GM11168 (cell line): Measurements from ENCODE around the gene GPR157.
"Not testable (repeated sequence)": the region's sequence is repeated elsewhere in the genome, so short reads cannot be mapped to it uniquely, and the experiment has no call there.

Experiments used
- in situ Hi-C: fragments of 300-500 bp; cut with MboI; formaldehyde crosslinking; loops from one replicate; pipeline ENCODE4 v1.12.0; 2022; ENCODE audit warnings: low sequenced_read_pairs; ENCODE audit not compliant: unreplicated experiment

GPR157 gene

GRCh38 chr1:9128520-9129265 lies at the start of gene GPR157:
TSS of gene GPR157 (minus strand) at chr1:9129102. CDS start at chr1:9129027, 75 bp downstream.
- in situ Hi-C loops = no loop called here

- in situ Hi-C loops = no loop called here
Observed at GRCh38 chr1:9174762-9175161, 45.9 kb upstream of the GPR157 start.

GRCh38 chr1:9174243-9174642 lies 45.3 kb upstream of the GPR157 start:
- in situ Hi-C loops = no loop called here

- in situ Hi-C loops = no loop called here
Observed at GRCh38 chr1:9169601-9170137, 40.8 kb upstream of the GPR157 start.

GRCh38 chr1:9167638-9168037 lies 38.7 kb upstream of the GPR157 start:
- in situ Hi-C loops = no loop called here

GRCh38 chr1:9166289-9167235 lies 37.7 kb upstream of the GPR157 start:
- in situ Hi-C loops = no loop called here

GRCh38 chr1:9165396-9165795 lies 36.5 kb upstream of the GPR157 start:
- in situ Hi-C loops = no loop called here

GRCh38 chr1:9164919-9165318 lies 36.0 kb upstream of the GPR157 start:
- in situ Hi-C loops = no loop called here

GRCh38 chr1:9164532-9164900 lies 35.6 kb upstream of the GPR157 start:
- in situ Hi-C loops = no loop called here

GRCh38 chr1:9161963-9162362 lies 33.1 kb upstream of the GPR157 start:
- in situ Hi-C loops = no loop called here

GRCh38 chr1:9161342-9161741 lies 32.4 kb upstream of the GPR157 start:
- in situ Hi-C loops = no loop called here

- in situ Hi-C loops = no loop called here
Observed at GRCh38 chr1:9160079-9160717, 31.3 kb upstream of the GPR157 start.

GRCh38 chr1:9155879-9156278 lies 27.0 kb upstream of the GPR157 start:
- in situ Hi-C loops = no loop called here

- in situ Hi-C loops = not testable (repeated sequence)
Observed at GRCh38 chr1:9155405-9155804, 26.5 kb upstream of the GPR157 start.

- in situ Hi-C loops = no loop called here
Observed at GRCh38 chr1:9153152-9153551, 24.2 kb upstream of the GPR157 start.

GRCh38 chr1:9152535-9152934 lies 23.6 kb upstream of the GPR157 start:
- in situ Hi-C loops = no loop called here

- in situ Hi-C loops = no loop called here
Observed at GRCh38 chr1:9151328-9151860, 22.5 kb upstream of the GPR157 start.

- in situ Hi-C loops = no loop called here
Observed at GRCh38 chr1:9150582-9151327, 21.9 kb upstream of the GPR157 start.

- in situ Hi-C loops = no loop called here
Observed at GRCh38 chr1:9149837-9150581, 21.1 kb upstream of the GPR157 start.
